Measurements from ENCODE around the gene RNF225.
A peak's percentile ranks its signal among the peaks of the same experiment; 100 is the strongest.

Gene RNF225

GRCh38 chr19:58380662-58381459 is 14.6 kb upstream of the RNF225 start, which contains the start of gene ZNF837:
TSS of gene ZNF837 (minus strand) at chr19:58381030. CDS start at chr19:58369332, 11,698 bp downstream.
- TF ChIP-seq CTCF (conservative IDR thresholded peaks at IDR 0.05), result no peak

GRCh38 chr19:58381460-58382212 is 13.8 kb upstream of the RNF225 start:
- peak overlapping the region; percentile 91 for H3K27ac ChIP-seq
- no peak for TF ChIP-seq CTCF (conservative IDR thresholded peaks at IDR 0.05)

More at GRCh38 chr19:58380662-58381459, 14.6 kb upstream of the RNF225 start, which contains the start of gene ZNF837:
- peak within 1 kb of the TSS; percentile 91 for H3K27ac ChIP-seq

GRCh38 chr19:58382997-58383603 is 12.4 kb upstream of the RNF225 start:
- no peak overlapping the region for H3K27ac ChIP-seq
- no peak for TF ChIP-seq CTCF (conservative IDR thresholded peaks at IDR 0.05)

GRCh38 chr19:58385313-58385890 is 10.1 kb upstream of the RNF225 start:
- TF ChIP-seq CTCF (conservative IDR thresholded peaks at IDR 0.05), result no peak
- peak overlapping the region; percentile 100 for H3K27ac ChIP-seq

- no peak for TF ChIP-seq CTCF (conservative IDR thresholded peaks at IDR 0.05)
- H3K27ac ChIP-seq, result peak overlapping the region; percentile 100
Observed at GRCh38 chr19:58385891-58386575, 9.4 kb upstream of the RNF225 start.

GRCh38 chr19:58386576-58387337 is 8.7 kb upstream of the RNF225 start, which contains the start of gene RPS5:
TSS of gene RPS5 (plus strand) at chr19:58387269. CDS start at chr19:58388138, 869 bp downstream.
- peak within 1 kb of the TSS; percentile 100 for H3K27ac ChIP-seq
- no peak for TF ChIP-seq CTCF (conservative IDR thresholded peaks at IDR 0.05)

Measured in VCaP (cell line).